ENCODE measurements around the gene GNA14.

DNA sequence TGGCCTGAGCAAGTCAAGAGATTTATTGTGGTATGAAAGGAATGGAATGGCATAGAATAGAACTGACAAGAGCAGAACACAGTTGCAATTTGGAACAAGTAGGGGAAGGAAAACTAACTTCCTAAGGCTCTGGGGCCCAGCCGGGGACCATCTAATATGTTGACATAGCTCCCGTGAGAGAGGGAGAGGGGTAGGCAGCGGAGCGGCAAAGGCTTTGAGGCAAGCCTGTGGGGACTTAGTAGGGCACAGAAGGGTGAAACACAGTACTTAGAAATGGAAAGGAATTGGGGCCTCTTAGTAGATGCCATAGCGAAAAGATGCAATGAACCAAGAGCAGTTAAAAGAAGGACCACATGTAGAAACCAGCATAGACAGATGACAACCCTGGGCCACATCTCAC, 11.8 kb upstream of the GNA14 start:
- TF ChIP-seq, protein P1, sequence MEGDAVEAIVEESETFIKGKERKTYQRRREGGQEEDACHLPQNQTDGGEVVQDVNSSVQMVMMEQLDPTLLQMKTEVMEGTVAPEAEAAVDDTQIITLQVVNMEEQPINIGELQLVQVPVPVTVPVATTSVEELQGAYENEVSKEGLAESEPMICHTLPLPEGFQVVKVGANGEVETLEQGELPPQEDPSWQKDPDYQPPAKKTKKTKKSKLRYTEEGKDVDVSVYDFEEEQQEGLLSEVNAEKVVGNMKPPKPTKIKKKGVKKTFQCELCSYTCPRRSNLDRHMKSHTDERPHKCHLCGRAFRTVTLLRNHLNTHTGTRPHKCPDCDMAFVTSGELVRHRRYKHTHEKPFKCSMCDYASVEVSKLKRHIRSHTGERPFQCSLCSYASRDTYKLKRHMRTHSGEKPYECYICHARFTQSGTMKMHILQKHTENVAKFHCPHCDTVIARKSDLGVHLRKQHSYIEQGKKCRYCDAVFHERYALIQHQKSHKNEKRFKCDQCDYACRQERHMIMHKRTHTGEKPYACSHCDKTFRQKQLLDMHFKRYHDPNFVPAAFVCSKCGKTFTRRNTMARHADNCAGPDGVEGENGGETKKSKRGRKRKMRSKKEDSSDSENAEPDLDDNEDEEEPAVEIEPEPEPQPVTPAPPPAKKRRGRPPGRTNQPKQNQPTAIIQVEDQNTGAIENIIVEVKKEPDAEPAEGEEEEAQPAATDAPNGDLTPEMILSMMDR (IDR thresholded peaks at IDR 0.05): no peak
- TF ChIP-seq POLR2A (IDR thresholded peaks at IDR 0.05): no peak

Data from right lobe of liver (tissue), 4 donors.